ENCODE results near the gene EIF5. TPM values are rescaled to one million over a fixed set of nuclear protein-coding genes. Genes with fewer than 3 reads are reported as not detected.

Gene EIF5
- total RNA-seq, 1 experiment from 2014 or later, result 327 TPM

- no peak overlapping the region for H3K4me3 Mint-ChIP-seq (ENCODE audit: unreplicated experiment)
- ChIA-PET CTCF (interaction anchor here (0.6 to 5.3 kb wide), 14 partner anchors 10 to 324 kb away, joined by 3 to 38 read pairs (median 5); partner anchors contain the start of gene EIF5), POLR2A (interaction anchor here (1.5 to 3.5 kb wide), 5 partner anchors 30 to 59 kb away, joined by 4 to 37 read pairs (median 16); partner anchors contain the start of gene EIF5)
- H3K4me1 Mint-ChIP-seq (ENCODE audit: insufficient read depth, unreplicated experiment), result peaks cover 34% of the 10 kb centered on the region
- no peak for DNase-seq (ENCODE audit: unreplicated experiment)
- intact Hi-C loops (cut with micrococcal nuclease), result loop anchor here (5.0 kb wide), 1 partner anchor 315 kb away; no protein-coding TSS in a partner anchor
- no peak overlapping the region for H3K27ac Mint-ChIP-seq (ENCODE audit: low read depth, unreplicated experiment)
- no peak for TF ChIP-seq CTCF (IDR thresholded peaks at IDR 0.05; ENCODE audit: unreplicated experiment)
- H3K27me3 Mint-ChIP-seq (ENCODE audit: insufficient read depth, unreplicated experiment), result no peaks in the 10 kb centered on the region
- peaks cover 6% of the 10 kb centered on the region for H3K36me3 Mint-ChIP-seq (ENCODE audit: insufficient read depth, unreplicated experiment)
- no peaks in the 10 kb centered on the region for H3K9me3 Mint-ChIP-seq (ENCODE audit: unreplicated experiment)
- BruUV-seq (replicated peaks), result no TSS peak
Observed at GRCh38 chr14:103392106-103392505, 58.1 kb downstream of the EIF5 start.

- Mint-ChIP-seq H3K4me1 (ENCODE audit: insufficient read depth, unreplicated experiment) (peaks cover 32% of the 10 kb centered on the region), H3K36me3 (ENCODE audit: insufficient read depth, unreplicated experiment) (peaks cover 6% of the 10 kb centered on the region), H3K4me3 (ENCODE audit: unreplicated experiment) (no peak overlapping the region), H3K27ac (ENCODE audit: low read depth, unreplicated experiment) (no peak overlapping the region), H3K27me3 (ENCODE audit: insufficient read depth, unreplicated experiment) (no peaks in the 10 kb centered on the region), H3K9me3 (ENCODE audit: unreplicated experiment) (no peaks in the 10 kb centered on the region)
- BruUV-seq (replicated peaks), result no TSS peak
- no peak for TF ChIP-seq CTCF (IDR thresholded peaks at IDR 0.05; ENCODE audit: unreplicated experiment)
- DNase-seq (ENCODE audit: unreplicated experiment), result no peak
- intact Hi-C loops (cut with micrococcal nuclease), result loop anchor here (5.0 kb wide), 1 partner anchor 315 kb away; no protein-coding TSS in a partner anchor
- ChIA-PET CTCF (interaction anchor here (0.6 to 5.3 kb wide), 18 partner anchors 10 to 342 kb away, joined by 3 to 38 read pairs (median 4); no protein-coding TSS in a partner anchor), POLR2A (interaction anchor here (0.7 to 3.5 kb wide), 5 partner anchors 10 to 170 kb away, joined by 3 to 17 read pairs (median 6); partner anchors contain the start of genes BAG5, COA8 and EIF5)
Observed at GRCh38 chr14:103392572-103392971, 58.5 kb downstream of the EIF5 start.

- Mint-ChIP-seq H3K9me3 (ENCODE audit: unreplicated experiment) (no peaks in the 10 kb centered on the region), H3K4me3 (ENCODE audit: unreplicated experiment) (no peak overlapping the region), H3K27ac (ENCODE audit: low read depth, unreplicated experiment) (no peak overlapping the region), H3K36me3 (ENCODE audit: insufficient read depth, unreplicated experiment) (peaks cover 6% of the 10 kb centered on the region), H3K27me3 (ENCODE audit: insufficient read depth, unreplicated experiment) (no peaks in the 10 kb centered on the region), H3K4me1 (ENCODE audit: insufficient read depth, unreplicated experiment) (peaks cover 37% of the 10 kb centered on the region)
- intact Hi-C loops (cut with micrococcal nuclease), result loop anchor here (5.0 kb wide), 1 partner anchor 316 kb away; no protein-coding TSS in a partner anchor
- POLR2A ChIA-PET, result interaction anchor here (0.7 to 3.5 kb wide), 6 partner anchors 10 to 170 kb away, joined by 3 to 17 read pairs (median 6); partner anchors contain the start of genes BAG5, COA8 and EIF5
- TF ChIP-seq CTCF (IDR thresholded peaks at IDR 0.05; ENCODE audit: unreplicated experiment), result no peak
- BruUV-seq (replicated peaks), result no TSS peak
- DNase-seq (ENCODE audit: unreplicated experiment), result no peak
- CTCF ChIA-PET, result interaction anchor here (0.6 to 5.3 kb wide), 19 partner anchors 11 to 343 kb away, joined by 3 to 38 read pairs (median 4); partner anchors contain the start of gene CKB
Observed at GRCh38 chr14:103393070-103393469, 59.0 kb downstream of the EIF5 start.

Data from MCF 10A (cell line).